ENCODE measurements around the gene MARCHF2.
"Not testable (repeated sequence)": the region's sequence is repeated elsewhere in the genome, so short reads cannot be mapped to it uniquely, and the experiment has no call there.

The MARCHF2 gene

GRCh38 chr19:8370176-8371010, 42.7 kb upstream of the MARCHF2 start:
- DNase-seq (ENCODE audit: extremely low read depth, low read depth), result no peak
- TF ChIP-seq CTCF (IDR thresholded peaks at IDR 0.05; ENCODE audit: low read depth, low read length), result no peak

GRCh38 chr19:8371011-8371804, 41.9 kb upstream of the MARCHF2 start:
- no peak for DNase-seq (ENCODE audit: extremely low read depth, low read depth)

GRCh38 chr19:8373867-8374813, 39.0 kb upstream of the MARCHF2 start:
- no peak for TF ChIP-seq CTCF (IDR thresholded peaks at IDR 0.05; ENCODE audit: low read depth, low read length)
- DNase-seq (ENCODE audit: extremely low read depth, low read depth), result no peak

More at GRCh38 chr19:8371011-8371804, 41.9 kb upstream of the MARCHF2 start:
- TF ChIP-seq CTCF (IDR thresholded peaks at IDR 0.05; ENCODE audit: low read depth, low read length), result no peak

- DNase-seq (ENCODE audit: extremely low read depth, low read depth), result not testable (repeated sequence)
Observed at GRCh38 chr19:8375766-8376165, 37.3 kb upstream of the MARCHF2 start.

GRCh38 chr19:8376373-8376974, 36.6 kb upstream of the MARCHF2 start:
- DNase-seq (ENCODE audit: extremely low read depth, low read depth), result not testable (repeated sequence)

- no peak for DNase-seq (ENCODE audit: extremely low read depth, low read depth)
- TF ChIP-seq CTCF (IDR thresholded peaks at IDR 0.05; ENCODE audit: low read depth, low read length), result no peak
Observed at GRCh38 chr19:8377598-8377997, 35.5 kb upstream of the MARCHF2 start.

- DNase-seq (ENCODE audit: extremely low read depth, low read depth), result not testable (repeated sequence)
Observed at GRCh38 chr19:8379156-8379891, 33.8 kb upstream of the MARCHF2 start.

- DNase-seq (ENCODE audit: extremely low read depth, low read depth), result not testable (repeated sequence)
Observed at GRCh38 chr19:8384569-8384968, 28.5 kb upstream of the MARCHF2 start.

GRCh38 chr19:8385103-8385502, 28.0 kb upstream of the MARCHF2 start:
- DNase-seq (ENCODE audit: extremely low read depth, low read depth), result not testable (repeated sequence)

- not testable (repeated sequence) for DNase-seq (ENCODE audit: extremely low read depth, low read depth)
Observed at GRCh38 chr19:8385566-8385965, 27.5 kb upstream of the MARCHF2 start.

- not testable (repeated sequence) for DNase-seq (ENCODE audit: extremely low read depth, low read depth)
Observed at GRCh38 chr19:8386419-8386818, 26.7 kb upstream of the MARCHF2 start.

Data from AG09319 (cell line).